OCI-M2 (cell line): ENCODE data around the gene TMEM117.

Source experiments
- DNase-seq: peaks from one replicate; lab custom pipeline; 2025; ENCODE audit not compliant: unreplicated experiment; lab: John Stamatoyannopoulos, UW

TMEM117 gene

GRCh38 chr12:43883748-43884147 is 47.9 kb downstream of the TMEM117 start:
- no peak for DNase-seq

DNA sequence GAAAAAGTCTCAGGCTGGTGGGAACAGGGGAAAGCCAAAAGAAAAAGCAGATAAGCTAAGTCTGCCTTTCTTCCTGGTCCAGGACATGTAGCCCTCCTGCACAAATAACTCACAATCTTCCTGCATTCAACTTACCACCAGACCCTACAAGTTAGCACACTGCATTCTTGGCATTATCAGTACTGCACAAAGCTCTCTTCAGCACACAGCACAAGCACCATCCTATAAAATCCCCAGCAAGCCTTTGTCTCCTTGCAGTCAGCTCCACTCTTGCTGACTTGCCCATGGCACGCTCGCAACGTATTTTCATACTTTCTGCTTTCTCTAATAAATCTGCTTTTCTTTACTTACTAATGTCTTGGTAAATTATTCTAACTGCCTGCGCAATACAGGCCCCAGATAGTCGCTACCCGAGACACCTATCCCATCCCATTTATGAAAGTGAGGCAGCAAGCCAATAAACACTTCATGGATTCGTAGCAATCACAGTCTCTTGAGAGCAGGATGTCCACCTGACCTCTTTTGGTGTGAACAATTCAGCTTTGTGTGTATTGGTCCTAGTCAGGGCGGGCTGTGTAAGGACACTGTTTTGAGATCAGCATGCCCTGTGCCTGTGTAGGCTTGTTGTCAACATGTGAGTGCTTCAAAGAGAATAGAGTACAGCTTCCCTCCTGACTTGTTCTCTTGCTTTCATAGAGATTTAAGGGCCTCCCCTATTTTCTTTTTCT is 49.0 kb downstream of the TMEM117 start:
- no peak for DNase-seq

DNA sequence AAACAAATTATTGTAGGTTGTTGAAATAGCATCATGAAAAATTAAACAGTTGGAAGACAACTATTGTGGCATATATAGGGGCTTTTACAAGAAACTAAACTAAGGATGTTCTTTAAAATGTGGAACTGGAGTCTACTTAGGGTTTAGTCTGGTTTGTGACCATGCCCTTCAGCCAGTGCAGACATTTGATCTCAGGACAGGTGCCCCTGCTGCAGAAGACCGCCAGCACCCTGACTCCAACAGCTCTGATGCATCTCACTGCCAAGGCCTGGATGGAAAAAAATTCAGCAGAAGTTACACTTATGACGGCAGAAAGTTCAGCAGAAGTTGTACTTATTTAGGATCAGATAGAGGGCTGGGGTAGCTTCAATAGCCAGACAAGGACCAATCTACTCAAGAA is 51.5 kb downstream of the TMEM117 start:
- no peak for DNase-seq

- no peak for DNase-seq
Measured at GRCh38 chr12:43891856-43892574, 56.1 kb downstream of the TMEM117 start.

GRCh38 chr12:43893670-43894069 is 57.8 kb downstream of the TMEM117 start:
- no peak for DNase-seq

DNA sequence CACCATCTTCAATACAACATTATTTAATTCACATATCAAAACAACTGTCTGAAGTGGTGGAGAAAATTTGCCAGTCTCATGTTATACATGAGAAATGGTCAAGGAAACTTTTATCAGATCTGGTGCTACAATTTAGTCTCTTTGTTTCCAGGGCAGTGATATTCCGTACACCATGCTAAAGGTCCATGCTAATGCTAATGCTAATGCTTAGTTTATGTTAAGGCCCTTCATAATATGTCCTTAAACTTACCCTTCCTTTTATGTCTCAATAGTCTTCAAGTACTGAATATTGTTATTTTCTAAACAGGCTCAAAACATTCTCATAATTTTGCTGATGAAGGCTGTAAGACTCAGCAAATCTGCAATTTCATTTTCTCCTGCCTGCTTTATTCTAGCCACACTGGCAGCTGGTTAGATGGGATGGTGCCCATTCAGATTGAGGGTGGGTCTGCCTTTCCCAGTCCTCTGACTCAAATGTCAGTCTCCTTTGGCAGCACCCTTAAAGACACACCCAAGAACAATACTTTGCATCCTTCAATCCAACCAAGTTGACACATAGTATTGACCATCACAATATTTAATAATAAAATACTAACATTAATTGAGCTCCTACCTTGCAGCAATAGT is 59.8 kb downstream of the TMEM117 start:
- no peak for DNase-seq

- DNase-seq, result no peak
Measured at GRCh38 chr12:43896496-43896895, 60.6 kb downstream of the TMEM117 start.

- no peak for DNase-seq
Measured at GRCh38 chr12:43898474-43898873, 62.6 kb downstream of the TMEM117 start.

DNA sequence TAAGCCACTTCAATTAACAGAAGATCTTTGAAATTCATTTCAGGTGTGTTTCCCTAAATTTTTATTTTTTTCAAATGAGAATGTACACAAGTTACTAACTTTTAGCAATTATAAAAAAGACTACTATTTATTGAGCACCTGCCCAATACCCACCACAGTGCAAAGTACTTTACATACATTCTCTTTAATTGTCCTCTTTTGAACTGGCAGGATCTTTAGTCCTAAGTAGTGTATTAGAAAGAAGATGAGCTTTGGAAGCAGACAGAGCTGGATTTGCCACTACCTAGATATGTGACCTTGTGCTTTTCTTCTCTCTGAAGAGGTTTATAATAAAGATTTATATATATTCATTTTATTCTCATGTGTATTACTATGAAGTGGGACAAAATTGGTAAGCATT is 63.7 kb downstream of the TMEM117 start:
- DNase-seq, result no peak

- DNase-seq, result no peak
Measured at GRCh38 chr12:43903686-43904085, 67.8 kb downstream of the TMEM117 start.

- DNase-seq, result no peak
Measured at GRCh38 chr12:43912859-43913258, 77.0 kb downstream of the TMEM117 start.

GRCh38 chr12:43914391-43914790 is 78.5 kb downstream of the TMEM117 start:
- DNase-seq, result no peak

- no peak for DNase-seq
Measured at GRCh38 chr12:43914923-43915468, 79.1 kb downstream of the TMEM117 start.

DNA sequence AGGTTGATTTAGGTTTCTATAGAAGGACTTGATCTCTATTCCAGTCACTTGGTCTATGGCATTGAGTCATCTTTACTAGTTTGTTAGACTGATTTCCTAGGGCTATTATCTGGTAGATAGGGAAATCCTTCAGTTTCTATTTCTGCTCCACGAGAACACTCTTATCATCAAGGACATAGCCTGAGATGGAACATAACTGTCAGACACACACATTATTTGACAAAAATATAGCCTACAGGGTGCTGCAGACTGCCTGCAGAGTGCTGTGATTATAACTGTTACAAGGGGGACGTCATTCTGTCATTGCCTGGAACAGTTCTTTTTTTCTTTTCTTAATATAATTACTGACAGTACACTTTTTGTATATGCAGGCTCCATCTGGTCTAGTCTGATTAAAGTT is 82.0 kb downstream of the TMEM117 start:
- DNase-seq, result no peak

GRCh38 chr12:43921666-43922337 is 85.9 kb downstream of the TMEM117 start:
- no peak for DNase-seq

GRCh38 chr12:43930032-43930431 is 94.2 kb downstream of the TMEM117 start:
- no peak for DNase-seq

- DNase-seq, result no peak
Measured at GRCh38 chr12:43931187-43931586, 95.3 kb downstream of the TMEM117 start.

DNA sequence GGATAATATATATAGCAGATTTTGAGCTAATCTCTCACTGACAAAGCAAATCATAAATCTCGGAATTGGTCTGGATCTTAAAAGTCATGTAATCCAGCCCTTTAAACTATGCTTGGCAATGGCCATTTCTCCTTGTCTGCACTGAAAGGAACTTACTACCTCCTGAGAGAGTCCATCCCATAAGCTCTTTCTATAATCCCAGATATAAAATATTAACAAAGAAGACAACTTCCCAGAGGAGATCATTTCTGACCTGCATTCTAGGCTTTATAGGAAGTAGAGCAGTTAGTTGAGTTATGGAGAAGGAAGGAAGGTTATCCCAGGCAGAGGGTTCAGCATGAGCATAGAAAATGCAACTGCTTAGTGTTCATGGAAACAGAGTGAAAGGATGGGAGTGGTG is 99.7 kb downstream of the TMEM117 start:
- DNase-seq, result no peak

- DNase-seq, result no peak
Measured at GRCh38 chr12:43937947-43938346, 102.1 kb downstream of the TMEM117 start.

GRCh38 chr12:43942379-43942778 is 106.5 kb downstream of the TMEM117 start:
- no peak for DNase-seq

GRCh38 chr12:43945983-43946382 is 110.1 kb downstream of the TMEM117 start:
- DNase-seq, result no peak
